HepG2 (cell line): ENCODE data around the gene IL26. TPM values are rescaled to one million over a fixed set of nuclear protein-coding genes. Genes with fewer than 3 reads are reported as not detected.

ENCODE experiments used
- ATAC-seq: fragments of 200-7000 bp; cut with Tn5 transposase; 3 replicates; pipeline ENCODE4 v1.9.1; 2020; ENCODE audit warnings: mild to moderate bottlenecking, moderate library complexity
- BruUV-seq: library from RNA; stranded (reverse); fragments of 400-500 nt; replicated peaks from 2 replicates; lab custom pipeline; 2021; lab: Mats Ljungman, UMichigan
- CTCF ChIA-PET: fragments of 300-600 bp; formaldehyde crosslinking; extraction: SDS; loops from one replicate; lab custom pipeline; 2021; ENCODE audit warnings: low total read pairs, inconsistent platforms, low intra/inter-chr PET ratio; lab: Yijun Ruan, JAX
- POLR2A ChIA-PET: fragments of 350-600 bp; sonication (Branson Sonifier 250); formaldehyde crosslinking; loops from one replicate; lab custom pipeline; 2020; ENCODE audit warnings: antibody characterized with exemption, inconsistent platforms; lab: Yijun Ruan, JAX
- DNase-seq: peaks from one replicate; pipeline ENCODE4 v3.0.0-alpha.2; 2015; ENCODE audit warnings: low spot score
- FAIRE-seq: peaks from 3 replicates; lab custom pipeline; 2011; peaks lifted over from hg19 to GRCh38; lab: Jason Lieb, UNC
- H2AFZ ChIP-seq: one replicate; pipeline ENCODE4 v1.6.1; 2011; ENCODE audit warnings: low read length, inconsistent platforms
- H3K27ac ChIP-seq: fragments of 300-600 bp; 3 replicates; pipeline ENCODE4 v1.8.0; 2011; ENCODE audit warnings: mixed run types, mild to moderate bottlenecking, mixed read lengths, low read length, inconsistent platforms; ENCODE audit not compliant: insufficient read depth; ENCODE audit errors: extremely low read length
- H3K27me3 ChIP-seq, 2 experiments: fragments of 200-600 bp in 1 of 2; 2 replicates in 1 of 2; 3 replicates in 1 of 2; pipeline versions ENCODE4 v1.6.0 to v1.8.0; 2011; ENCODE audit warnings: low read length in 2 of 2, mild to moderate bottlenecking in 2 of 2, moderate library complexity in 2 of 2, inconsistent platforms in 1 of 2; ENCODE audit not compliant: insufficient read depth in 2 of 2, control insufficient read depth in 1 of 2
- H3K36me3 ChIP-seq, 2 experiments: fragments of 200-600 bp in 1 of 2; replicated peaks in 1 of 2; 2 replicates in 1 of 2; 3 replicates in 1 of 2; pipeline versions ENCODE4 v1.5.1 to v1.8.0; 2011; ENCODE audit warnings: low read length in 2 of 2, inconsistent platforms in 1 of 2; ENCODE audit not compliant: insufficient read depth in 2 of 2, control insufficient read depth in 1 of 2
- H3K4me1 ChIP-seq: 2 replicates; pipeline ENCODE4 v1.5.1; 2012; ENCODE audit warnings: low read length, inconsistent platforms; ENCODE audit not compliant: insufficient read depth
- H3K4me2 ChIP-seq: 2 replicates; pipeline ENCODE4 v1.6.0; 2011; ENCODE audit warnings: low read depth, low read length, inconsistent platforms
- H3K4me3 ChIP-seq, 3 experiments: fragments of 200-600 bp in 1 of 3; sonication (generic), shearing (Covaris generic) in 1 of 3; replicated peaks in 1 of 3; 2 replicates each; pipeline ENCODE4 v1.5.1; 2011 to 2016; ENCODE audit warnings: low read length in 3 of 3, inconsistent platforms in 2 of 3, low read depth in 2 of 3, mild to moderate bottlenecking in 2 of 3, control low read depth in 1 of 3, mixed read lengths in 1 of 3; ENCODE audit not compliant: insufficient read depth in 1 of 3
- H3K79me2 ChIP-seq: one replicate; pipeline ENCODE4 v1.6.1; 2011; ENCODE audit warnings: low read length, inconsistent platforms; ENCODE audit not compliant: insufficient read depth
- H3K9ac ChIP-seq: 2 replicates; pipeline ENCODE4 v1.6.0; 2011; ENCODE audit warnings: mild to moderate bottlenecking, low read depth, low read length, inconsistent platforms; ENCODE audit not compliant: insufficient read depth
- H3K9me3 ChIP-seq: 2 replicates; pipeline ENCODE4 v1.5.1; 2012; ENCODE audit warnings: mild to moderate bottlenecking, low read length
- H4K20me1 ChIP-seq: 2 replicates; pipeline ENCODE4 v1.6.0; 2011; ENCODE audit warnings: inconsistent platforms, mild to moderate bottlenecking, low read length, moderate library complexity; ENCODE audit not compliant: insufficient read depth
- HNF4A ChIP-seq: sonication (generic); formaldehyde crosslinking; IDR thresholded peaks from 2 replicates; pipeline ENCODE4 v1.4.0; 2020; ENCODE audit warnings: missing genetic modification reagents
- NR0B2 ChIP-seq: sonication (generic); formaldehyde crosslinking; IDR thresholded peaks from 2 replicates; pipeline ENCODE4 v1.4.0; 2020; ENCODE audit warnings: mild to moderate bottlenecking, missing genetic modification reagents
- RFX5 ChIP-seq: IDR thresholded peaks from 2 replicates; pipeline ENCODE4 v1.6.1; 2011; ENCODE audit warnings: low read depth, low read length, improper control_type of control experiment
- SMAD9 ChIP-seq: sonication (generic); formaldehyde crosslinking; IDR thresholded peaks from 2 replicates; pipeline ENCODE4 v1.5.1; 2020; ENCODE audit warnings: mild to moderate bottlenecking, missing genetic modification reagents
- SP4 ChIP-seq: sonication (generic); formaldehyde crosslinking; IDR thresholded peaks from 2 replicates; pipeline ENCODE4 v1.8.1; 2023; ENCODE audit warnings: mild to moderate bottlenecking, missing genetic modification reagents
- THAP9 ChIP-seq: sonication (generic); formaldehyde crosslinking; IDR thresholded peaks from 2 replicates; pipeline ENCODE4; 2020; ENCODE audit warnings: missing genetic modification reagents, mild to moderate bottlenecking, borderline replicate concordance
- ZBTB1 ChIP-seq: sonication (generic); formaldehyde crosslinking; IDR thresholded peaks from 2 replicates; pipeline ENCODE4 v1.4.0; 2020; ENCODE audit warnings: missing genetic modification reagents, borderline replicate concordance
- WGBS: methylation state at CpG from one replicate; pipeline ENCODE4 v1.1.6; 2017; ENCODE audit warnings: low lambda C conversion rate; 5-methylcytosine and 5-hydroxymethylcytosine counted together
- in situ Hi-C: cut with HindIII; loops from 2 replicates; pipeline ENCODE4 v1.10.0; 2017; ENCODE audit warnings: low pct_unique_long_range_greater_than_20kb; ENCODE audit not compliant: extremely low pct_ligation_motif_present
- intact Hi-C: fragments of 100-400 bp; cut with micrococcal nuclease; formaldehyde crosslinking; loops from one replicate; pipeline ENCODE4 v1.10.0; 2022; ENCODE audit not compliant: unreplicated experiment
- polyA plus RNA-seq, 8 experiments: library from polyadenylated mRNA; depleted of rRNA in 3 of 8; stranded (reverse) in 7 of 8; unstranded in 1 of 8; fragments of >200 nt; fragmentation: Illumina TruSeq in 4 of 8; extraction: Trizol in 4 of 8; gene quantifications; 2 replicates each; pipeline versions ENCODE4 v1.2.1 to v1.2.3, GENCODE V29; 2011 to 2016; ENCODE audit warnings: low read depth in 4 of 8, missing spikeins in 1 of 8, mixed read lengths in 1 of 8; ENCODE audit not compliant: insufficient read depth in 1 of 8
- total RNA-seq, 5 experiments: library from RNA; depleted of rRNA; stranded (reverse); fragments of >200 nt; fragmentation: Illumina TruSeq; extraction: Trizol; gene quantifications; 2 replicates each; pipeline ENCODE4 v1.2.3, GENCODE V29; 2016; ENCODE audit warnings: low read depth in 1 of 5
- TF ChIP-seq, protein P1 (sequence below): sonication (generic); formaldehyde crosslinking; IDR thresholded peaks from 2 replicates; pipeline ENCODE4 v1.5.0; 2020; ENCODE audit warnings: mild to moderate bottlenecking, missing genetic modification reagents, borderline replicate concordance

The IL26 gene
- total and polyA plus RNA-seq, 2 of the 13 experiments (the other 11 are each of a cell fraction or from before 2014, with no cell fraction given): not detected

GRCh38 chr12:68245180-68246021 lies 19.8 kb upstream of the IL26 start:
- in situ Hi-C loops: no loop called here
- Histone ChIP-seq H3K27me3 (peaks cover 0 to 5% of the 10 kb centered on the region in 2 experiments; a peak in 1 of 5 replicates), H3K4me2 (no peak overlapping the region), H3K9me3 (no peaks in the 10 kb centered on the region), H3K79me2 (no peaks in the 10 kb centered on the region), H3K9ac (no peak overlapping the region), H3K4me3 (no peak overlapping the region), H3K4me1 (no peaks in the 10 kb centered on the region), H3K36me3 (no peaks in the 10 kb centered on the region), H4K20me1 (no peaks in the 10 kb centered on the region), H3K27ac (no peak overlapping the region), H2AFZ (no peak overlapping the region)
- ATAC-seq (no peak), DNase-seq (no peak), FAIRE-seq (no peak)
- no TSS peak for BruUV-seq
- ChIA-PET POLR2A (no interaction called here), CTCF (no interaction called here)
- intact Hi-C loops: no loop called here
- WGBS: 29% methylated on average over 6 of the region's 6 CpGs
- TF ChIP-seq, protein P1, sequence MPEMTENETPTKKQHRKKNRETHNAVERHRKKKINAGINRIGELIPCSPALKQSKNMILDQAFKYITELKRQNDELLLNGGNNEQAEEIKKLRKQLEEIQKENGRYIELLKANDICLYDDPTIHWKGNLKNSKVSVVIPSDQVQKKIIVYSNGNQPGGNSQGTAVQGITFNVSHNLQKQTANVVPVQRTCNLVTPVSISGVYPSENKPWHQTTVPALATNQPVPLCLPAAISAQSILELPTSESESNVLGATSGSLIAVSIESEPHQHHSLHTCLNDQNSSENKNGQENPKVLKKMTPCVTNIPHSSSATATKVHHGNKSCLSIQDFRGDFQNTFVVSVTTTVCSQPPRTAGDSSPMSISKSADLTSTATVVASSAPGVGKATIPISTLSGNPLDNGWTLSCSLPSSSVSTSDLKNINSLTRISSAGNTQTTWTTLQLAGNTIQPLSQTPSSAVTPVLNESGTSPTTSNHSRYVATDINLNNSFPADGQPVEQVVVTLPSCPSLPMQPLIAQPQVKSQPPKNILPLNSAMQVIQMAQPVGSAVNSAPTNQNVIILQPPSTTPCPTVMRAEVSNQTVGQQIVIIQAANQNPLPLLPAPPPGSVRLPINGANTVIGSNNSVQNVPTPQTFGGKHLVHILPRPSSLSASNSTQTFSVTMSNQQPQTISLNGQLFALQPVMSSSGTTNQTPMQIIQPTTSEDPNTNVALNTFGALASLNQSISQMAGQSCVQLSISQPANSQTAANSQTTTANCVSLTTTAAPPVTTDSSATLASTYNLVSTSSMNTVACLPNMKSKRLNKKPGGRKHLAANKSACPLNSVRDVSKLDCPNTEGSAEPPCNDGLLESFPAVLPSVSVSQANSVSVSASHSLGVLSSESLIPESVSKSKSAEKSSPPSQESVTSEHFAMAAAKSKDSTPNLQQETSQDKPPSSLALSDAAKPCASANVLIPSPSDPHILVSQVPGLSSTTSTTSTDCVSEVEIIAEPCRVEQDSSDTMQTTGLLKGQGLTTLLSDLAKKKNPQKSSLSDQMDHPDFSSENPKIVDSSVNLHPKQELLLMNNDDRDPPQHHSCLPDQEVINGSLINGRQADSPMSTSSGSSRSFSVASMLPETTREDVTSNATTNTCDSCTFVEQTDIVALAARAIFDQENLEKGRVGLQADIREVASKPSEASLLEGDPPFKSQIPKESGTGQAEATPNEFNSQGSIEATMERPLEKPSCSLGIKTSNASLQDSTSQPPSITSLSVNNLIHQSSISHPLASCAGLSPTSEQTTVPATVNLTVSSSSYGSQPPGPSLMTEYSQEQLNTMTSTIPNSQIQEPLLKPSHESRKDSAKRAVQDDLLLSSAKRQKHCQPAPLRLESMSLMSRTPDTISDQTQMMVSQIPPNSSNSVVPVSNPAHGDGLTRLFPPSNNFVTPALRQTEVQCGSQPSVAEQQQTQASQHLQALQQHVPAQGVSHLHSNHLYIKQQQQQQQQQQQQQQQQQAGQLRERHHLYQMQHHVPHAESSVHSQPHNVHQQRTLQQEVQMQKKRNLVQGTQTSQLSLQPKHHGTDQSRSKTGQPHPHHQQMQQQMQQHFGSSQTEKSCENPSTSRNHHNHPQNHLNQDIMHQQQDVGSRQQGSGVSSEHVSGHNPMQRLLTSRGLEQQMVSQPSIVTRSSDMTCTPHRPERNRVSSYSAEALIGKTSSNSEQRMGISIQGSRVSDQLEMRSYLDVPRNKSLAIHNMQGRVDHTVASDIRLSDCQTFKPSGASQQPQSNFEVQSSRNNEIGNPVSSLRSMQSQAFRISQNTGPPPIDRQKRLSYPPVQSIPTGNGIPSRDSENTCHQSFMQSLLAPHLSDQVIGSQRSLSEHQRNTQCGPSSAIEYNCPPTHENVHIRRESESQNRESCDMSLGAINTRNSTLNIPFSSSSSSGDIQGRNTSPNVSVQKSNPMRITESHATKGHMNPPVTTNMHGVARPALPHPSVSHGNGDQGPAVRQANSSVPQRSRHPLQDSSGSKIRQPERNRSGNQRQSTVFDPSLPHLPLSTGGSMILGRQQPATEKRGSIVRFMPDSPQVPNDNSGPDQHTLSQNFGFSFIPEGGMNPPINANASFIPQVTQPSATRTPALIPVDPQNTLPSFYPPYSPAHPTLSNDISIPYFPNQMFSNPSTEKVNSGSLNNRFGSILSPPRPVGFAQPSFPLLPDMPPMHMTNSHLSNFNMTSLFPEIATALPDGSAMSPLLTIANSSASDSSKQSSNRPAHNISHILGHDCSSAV (CRISPR knock-in tag): no peak
- TF ChIP-seq ZBTB1 (no peak), SMAD9 (CRISPR knock-in tag) (no peak), SP4 (no peak), NR0B2 (no peak), HNF4A (CRISPR knock-in tag) (no peak), RFX5 (no peak), THAP9 (CRISPR knock-in tag) (no peak)
